Globus pallidus (tissue), 1 donor: ENCODE measurements around the gene KRT79.
"Not testable (repeated sequence)": the region's sequence is repeated elsewhere in the genome, so short reads cannot be mapped to it uniquely, and the experiment has no call there.

Experiments
- DNase-seq: peaks from one replicate; pipeline ENCODE4 v3.0.0-alpha.2; 2015; ENCODE audit warnings: low spot score

KRT79 gene

DNA sequence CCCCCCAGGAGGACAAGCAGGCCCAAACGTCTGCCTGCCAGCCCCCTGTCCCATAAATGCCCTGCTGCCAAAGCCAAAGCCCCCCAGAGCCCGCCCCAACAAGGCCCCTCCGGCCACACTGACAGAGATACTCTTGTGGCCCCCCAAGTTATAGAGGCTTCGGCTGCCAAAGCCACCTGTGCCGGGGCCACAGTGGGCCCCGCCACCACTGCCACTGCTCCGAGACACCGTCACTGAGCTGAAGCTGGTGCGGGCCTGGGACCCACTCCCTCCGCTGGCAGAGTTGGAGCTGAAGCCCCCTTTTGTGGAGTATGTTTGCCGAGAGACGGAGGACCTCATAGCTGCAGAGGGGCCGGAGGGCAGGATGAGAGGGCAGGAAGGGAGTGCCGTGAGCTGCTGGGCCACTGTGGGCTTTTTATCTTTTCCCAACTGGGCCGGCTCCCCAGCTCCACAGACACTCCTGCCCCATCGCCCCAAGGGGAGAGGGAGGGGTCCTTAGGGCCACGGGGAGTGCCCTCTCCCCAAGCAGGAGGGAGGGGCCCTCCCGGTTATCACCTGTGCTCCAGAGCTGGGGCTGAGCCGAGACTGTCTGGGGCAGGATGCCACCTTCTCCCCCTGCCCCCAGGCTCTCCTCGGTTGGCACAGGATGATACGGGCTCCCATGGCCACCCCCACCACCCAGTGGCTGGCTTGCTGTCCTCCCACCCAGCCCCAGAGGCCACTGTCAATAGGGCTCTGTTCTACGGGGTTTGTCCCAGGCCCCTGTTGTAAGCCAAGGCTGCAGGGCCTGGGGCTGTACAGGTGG is at the start of gene KRT79:
Gene KRT79, minus strand, starts transcription at position 390 of the 805 bp plus-strand sequence. Its CDS starts 51 bp downstream, at position 339.
- no peak for DNase-seq

DNA sequence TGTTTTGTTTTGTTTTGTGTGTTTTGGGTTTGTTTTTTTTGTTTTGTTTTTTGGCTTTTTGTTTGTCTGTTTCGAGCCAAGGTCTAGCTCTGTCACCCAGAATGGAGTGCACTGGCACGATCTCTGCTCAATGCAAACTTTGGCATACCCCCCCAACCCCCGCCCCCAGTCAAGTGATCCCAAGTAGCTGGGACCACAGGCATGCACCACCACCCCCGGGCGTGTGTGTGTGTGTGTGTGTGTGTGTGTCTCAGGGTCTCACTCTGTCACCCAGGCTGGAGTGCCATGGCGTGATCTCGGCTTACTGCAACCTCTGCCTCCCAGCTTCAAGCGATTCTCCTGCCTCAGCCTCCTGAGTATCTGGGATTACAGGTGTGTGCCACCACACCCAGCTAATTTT is 46.4 kb upstream of the KRT79 start:
- DNase-seq: not testable (repeated sequence)

DNA sequence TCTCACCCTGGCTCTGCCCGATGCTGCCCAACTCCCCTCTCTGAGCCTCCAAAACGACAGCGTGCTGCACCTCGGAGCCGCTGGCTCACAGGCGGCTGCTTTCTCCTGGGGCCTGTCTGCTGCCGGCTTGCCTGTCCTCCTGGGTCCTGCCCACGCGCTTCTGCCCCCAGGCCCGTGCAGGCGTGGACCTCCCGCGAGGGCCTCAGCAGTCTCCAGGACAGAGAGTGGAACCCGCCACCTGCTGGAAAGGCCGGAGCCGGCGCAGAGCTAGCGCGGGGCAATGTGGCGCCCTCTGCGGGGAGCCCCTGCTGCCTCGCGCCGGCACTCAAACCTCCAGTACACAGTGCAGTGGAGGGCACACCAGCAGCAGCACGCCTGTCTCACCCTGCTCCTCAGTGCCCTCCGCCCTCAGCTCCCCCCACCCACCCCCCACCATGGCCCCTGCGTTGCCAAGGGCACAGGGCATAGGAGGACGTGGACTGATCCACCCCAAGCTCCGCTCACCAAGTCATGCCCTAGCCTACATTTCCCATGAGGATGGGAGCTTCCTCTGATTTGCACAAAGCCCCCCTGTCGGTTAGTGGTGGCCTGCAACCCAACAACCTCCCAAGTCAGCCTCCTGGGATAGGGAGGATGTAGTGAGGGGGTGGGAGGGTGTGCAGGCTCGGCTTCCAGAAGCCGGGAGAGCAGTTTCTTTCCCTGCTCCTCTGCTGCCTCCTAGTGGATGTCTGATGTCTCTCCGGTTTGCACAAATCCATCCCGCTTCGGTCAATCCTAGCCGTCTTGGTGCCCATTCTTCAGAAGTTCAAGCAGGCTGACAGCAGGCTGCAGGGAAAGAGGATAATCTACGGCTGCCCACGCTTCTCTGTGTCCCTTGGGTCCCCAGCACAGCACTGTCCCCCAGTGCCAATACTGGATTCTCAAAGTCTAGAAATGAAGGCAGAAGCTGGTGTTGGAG is 45.6 kb upstream of the KRT79 start:
- DNase-seq: peak; percentile 79

DNA sequence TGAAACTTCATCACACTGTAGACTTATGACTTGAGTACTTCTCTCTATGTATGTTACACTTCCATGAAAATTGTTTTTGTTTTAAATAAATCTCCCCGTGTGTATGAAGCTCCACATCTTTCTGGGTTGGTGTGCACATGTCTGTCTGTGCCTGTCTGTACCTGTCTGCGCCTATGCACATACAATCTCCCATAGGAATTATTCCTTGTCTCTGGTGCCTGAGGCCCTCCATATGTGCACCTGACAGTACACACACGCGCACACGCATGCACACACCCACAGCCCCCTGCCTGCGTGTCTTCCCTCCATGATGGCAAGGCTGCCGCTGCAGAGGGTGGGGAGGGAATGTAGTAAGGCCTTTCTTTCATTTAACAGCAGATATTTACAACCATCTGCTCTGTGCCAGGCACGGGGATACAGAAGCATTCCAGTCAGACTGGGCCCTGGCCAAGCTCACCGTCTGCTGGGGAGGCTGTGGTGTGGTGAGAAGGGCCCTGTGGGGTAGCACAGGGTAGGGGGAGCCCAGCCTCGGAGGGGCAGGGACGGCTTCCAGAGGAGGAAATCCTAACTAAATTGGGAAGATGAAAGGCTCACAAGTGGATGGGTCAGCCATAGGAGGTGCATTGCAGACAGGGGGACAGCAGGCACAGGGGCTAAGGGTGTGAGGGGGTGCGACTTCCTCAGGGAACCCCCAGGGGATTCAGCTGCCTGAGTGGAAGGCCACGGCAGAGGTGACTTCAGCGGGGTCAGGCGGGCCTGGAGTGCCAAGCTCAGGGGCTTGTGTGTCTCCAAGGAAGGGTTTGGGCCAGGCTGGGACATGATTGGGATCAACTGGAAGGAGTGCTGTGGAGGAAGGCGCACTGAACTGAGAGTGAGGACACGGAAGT is 44.6 kb upstream of the KRT79 start:
- no peak for DNase-seq

DNA sequence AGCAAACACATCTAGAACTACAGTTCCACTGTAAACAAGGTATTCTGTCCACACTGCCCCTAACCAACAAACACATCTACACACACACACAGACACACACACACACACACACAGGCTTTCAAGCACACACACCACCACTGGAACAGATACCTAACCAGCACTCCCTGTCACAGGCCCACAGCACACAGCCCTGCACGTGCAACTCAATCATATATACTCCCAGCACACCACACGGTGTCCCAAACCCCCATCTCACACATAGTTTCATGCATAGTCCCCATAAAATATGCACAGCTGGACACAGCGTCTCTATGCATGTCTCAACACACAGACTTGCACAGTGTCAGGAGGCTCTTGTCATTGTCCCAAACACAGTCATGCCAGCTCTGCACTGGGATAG is 43.1 kb upstream of the KRT79 start:
- no peak for DNase-seq

DNA sequence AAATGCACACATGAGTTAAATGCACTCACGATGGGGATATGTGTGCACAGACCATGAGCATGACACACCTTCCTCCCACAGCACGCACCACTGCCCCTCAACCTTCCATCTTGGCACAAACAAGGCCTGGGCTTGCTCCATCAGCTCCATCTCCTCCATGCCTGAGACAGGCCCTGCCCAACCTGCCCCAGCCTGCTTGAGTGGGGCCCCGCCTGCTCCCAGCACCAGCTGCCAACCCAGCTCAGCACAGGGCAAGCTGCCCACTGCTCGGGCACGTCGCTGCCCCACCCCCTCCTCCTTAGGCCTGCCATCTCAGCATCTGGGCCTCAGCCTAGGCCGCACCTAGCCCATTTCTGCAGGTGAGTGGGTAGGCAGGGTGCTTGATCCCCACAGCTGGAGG is 42.3 kb upstream of the KRT79 start:
- DNase-seq: no peak

DNA sequence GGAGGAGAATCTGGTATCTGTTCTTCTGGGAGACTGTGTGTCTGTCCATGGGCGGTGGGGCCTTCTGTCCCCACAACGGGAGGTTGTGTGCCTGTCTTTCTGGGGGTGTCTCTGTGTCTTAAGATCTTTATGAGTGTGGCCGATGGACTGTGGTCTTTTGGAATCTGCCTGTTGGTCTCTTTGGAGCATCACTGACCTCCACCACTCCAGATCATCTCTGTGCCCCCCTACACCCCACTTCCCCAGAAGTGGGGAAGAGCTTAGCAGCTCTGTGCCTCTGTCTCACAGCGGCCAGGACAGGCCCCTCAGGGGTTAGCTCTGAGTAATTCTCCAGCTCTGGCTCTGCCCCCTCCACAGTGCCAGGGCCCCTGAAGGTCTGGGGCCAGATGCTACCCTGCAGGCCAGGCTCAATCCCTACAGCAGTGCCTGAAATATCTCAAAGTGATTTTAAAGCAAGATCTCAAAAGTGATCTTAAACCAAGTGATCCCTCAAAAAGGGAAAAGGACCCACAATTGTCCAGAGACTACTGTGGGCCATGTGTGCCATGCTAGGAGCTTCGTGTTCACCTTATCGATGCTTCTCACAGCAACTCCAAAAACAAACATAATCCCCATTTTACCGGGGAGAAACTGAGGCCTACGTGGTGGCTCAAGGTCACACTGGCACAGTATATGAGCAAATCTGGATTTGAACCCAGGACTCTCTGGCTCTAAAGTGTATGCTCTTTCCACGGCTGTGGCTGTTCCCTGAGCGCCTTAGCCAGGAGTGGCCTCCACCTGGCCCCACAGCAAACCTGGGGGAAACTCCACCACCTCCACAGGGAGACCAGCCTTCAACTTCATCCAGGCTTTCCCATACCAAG is 40.7 kb upstream of the KRT79 start:
- DNase-seq: no peak

DNA sequence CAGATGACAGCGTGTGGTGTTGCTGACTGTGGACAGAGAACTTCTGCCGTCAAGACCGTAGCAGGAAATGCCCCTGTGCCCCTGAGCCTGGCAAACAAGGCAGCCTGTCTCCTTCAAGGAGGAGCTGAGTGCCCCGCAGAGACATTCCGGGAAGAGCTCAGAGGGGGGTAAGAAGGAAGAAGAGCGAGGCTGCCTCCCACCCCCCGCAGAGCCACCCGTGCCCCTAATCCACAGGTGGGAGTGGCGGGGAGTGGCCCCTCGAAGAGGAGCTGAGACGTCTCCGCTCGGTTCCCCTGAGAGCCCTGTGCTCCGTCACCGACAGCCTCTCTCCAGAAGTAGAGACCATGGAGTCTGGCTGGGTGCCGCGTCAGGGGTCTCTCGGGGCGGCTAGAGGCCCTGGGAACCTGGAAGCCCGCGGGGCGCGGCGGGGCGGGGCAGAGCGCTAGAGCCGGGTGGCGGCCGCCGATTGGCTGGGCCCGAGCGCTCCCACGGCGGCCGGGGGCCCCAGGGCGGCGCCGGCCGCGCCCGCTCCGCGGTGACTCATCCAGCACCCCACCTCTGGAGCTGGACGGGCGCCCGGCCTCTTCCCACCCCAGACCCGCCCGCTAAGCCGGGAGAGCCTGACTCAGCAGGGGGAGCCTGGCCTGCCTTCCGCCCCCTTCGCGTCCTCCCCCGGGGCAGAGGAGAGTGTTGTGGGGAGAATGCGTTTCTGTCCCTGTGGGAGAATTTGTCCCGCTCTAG is 39.9 kb upstream of the KRT79 start:
- no peak for DNase-seq

DNA sequence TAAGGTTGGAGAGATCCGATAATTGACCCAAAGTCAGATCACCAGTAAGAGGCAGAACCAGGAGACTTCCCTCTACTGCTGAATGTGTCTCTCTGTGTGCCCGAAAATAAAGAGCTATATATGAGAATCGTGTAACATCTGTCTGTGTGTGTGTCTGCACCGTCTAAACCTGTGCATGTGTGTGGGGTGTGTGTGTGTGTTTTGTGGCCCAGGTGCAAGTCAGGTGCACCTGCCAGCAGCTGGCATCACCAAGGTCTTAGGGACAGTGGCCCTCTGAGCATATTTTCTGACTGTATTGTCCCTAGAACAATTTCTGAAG is 39.4 kb upstream of the KRT79 start:
- DNase-seq: no peak

DNA sequence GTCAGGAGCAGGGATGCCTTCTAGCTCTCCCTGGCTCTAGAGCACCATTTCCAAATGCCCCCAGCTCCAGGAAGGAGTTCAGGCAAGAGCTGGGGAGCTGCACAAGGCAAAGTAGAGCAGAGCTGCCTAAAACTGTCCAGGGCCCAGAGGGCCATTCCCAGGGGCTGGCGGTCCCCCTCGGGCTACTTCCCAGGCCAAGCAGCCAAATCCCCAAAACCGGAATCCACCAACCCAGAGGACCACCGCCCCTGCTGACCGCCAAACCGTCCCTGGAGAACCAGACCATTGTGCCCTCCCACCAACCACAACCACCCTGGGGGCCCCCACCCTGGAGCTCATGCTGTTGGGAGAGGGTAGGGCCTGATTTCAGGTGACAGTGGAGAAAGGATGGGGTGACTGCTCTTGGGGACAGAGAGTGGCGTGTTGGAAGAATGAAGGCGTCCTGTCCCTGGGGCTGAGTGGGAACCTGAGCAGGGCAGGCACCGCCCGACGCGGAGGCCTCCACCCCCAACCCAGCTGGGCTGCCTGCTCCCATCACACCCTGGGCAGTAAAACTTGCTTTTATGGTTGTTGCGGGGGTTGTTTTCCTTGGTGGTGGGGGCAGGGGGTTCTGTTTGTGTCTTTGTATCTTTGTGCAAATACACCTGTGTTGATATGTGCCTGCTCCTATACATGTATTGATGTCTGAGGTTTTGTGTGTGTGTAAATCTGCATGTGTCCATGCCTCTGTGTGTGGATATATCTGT is 38.7 kb upstream of the KRT79 start:
- no peak for DNase-seq

DNA sequence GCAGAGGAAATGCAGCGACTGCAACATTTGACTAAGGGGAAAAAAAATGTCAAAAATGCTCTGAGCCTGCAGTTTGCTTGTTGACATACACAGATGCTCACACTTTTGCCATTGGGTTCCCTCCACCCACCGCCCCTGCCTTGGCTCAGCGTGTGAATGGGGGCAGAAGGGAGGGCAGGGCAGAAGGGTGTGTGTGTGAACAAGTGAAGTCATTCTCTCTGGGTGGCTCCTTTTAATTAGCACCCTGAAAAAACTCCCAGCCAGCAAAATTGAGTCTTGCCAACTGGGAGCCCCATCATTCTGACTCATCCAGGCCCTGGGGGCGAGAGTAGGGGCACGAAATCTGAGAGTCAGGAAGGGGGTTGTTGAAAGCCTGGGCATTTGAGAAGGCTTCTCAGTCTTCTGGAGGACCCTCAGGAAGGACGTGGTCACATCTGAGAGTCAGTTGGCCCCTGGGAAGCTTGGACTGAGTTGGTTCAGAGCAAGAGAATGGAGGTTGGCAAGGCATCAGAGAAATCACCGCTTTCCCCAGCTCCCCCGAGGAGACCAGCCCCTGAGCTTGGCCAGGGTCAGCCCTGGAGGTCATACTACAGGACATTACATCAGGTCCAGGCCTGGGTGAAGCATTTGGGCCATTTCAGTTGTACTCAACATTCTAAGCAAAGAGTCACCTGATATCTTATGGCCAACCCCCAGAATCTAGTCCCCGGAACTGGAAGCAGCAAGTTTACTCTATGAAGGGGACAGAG is 37.4 kb upstream of the KRT79 start:
- no peak for DNase-seq

DNA sequence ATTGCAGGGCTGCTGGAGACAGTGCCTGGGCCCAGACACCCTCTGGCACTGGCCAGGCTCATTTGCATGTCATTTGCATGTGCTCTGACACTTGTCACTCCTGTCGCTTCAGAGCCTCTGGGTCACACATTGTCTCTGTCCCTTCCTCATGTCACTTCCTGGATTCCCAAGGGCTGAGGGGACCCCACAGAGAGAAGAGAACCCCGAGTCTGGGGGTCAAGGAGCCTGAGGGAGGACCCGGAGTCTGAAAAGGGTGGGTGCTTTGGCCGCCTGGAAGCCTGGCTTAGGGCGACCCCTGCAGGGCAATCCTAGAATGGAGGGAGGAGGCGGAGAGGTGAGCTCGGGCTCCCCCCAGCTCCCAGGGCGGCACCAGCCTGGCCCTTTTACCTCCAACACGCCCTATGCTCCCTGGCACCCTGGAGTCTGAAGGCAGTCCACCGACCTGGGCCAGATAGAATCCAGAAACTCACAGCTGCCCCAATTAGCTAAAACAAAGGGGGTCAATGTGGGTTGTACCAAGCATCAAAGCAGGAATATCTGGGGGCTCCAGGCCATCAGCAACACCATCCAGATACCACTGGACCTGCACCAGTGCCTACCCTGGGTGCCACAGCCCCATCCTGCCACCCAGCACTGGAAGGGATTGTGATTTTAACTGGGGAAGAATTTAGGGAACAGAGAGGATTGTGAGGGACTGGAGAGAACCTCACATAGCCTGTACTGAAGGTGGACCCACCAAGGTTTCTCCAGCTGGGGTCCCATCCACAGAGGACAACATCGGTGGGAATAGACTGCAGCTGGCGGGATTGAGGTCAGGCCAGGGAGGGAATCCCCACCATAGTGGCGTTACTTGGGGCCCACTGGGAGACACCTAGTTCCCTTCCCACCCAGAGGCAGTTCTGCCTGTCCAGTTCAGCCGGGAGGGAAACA is 36.5 kb upstream of the KRT79 start:
- DNase-seq: no peak

DNA sequence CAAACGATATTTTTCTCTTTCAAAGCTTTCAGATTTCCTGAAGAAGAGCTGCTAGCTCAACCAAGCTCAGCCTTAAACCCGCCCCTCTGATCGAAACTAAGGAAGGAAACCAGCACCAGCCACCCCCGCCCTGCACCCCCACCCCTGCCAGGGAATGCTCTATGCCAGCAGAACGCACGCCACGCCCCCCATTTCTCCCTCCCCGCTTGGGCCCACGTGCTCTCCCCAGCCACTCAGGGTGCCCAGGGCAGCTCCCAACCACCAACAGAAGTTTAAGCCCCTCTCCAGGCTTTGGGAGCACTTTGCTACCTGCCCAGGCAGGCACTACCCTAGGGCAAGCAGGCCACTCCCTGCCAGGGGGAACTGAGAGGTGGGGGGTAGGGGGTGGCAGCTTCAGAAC is 33.5 kb upstream of the KRT79 start:
- DNase-seq: no peak

DNA sequence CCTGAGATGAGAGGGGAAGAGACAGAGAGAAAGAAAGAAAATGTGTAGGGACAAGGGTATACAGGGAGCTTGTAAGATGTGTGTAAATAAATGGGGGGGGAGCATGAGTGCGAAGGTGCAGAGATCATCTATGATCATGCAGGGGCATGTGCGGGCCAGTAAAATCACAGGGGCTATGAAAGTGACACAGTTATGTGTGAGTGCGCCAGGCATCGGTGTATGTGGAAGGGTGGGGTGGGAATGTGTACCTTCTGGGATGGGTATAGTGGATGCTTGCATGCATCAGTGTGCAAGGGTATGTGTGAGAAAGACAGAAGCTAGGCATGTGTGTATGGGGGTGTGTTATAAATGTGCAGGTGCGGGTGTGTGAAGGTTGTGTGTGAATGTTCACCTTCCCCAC is 33.0 kb upstream of the KRT79 start:
- DNase-seq: no peak

DNA sequence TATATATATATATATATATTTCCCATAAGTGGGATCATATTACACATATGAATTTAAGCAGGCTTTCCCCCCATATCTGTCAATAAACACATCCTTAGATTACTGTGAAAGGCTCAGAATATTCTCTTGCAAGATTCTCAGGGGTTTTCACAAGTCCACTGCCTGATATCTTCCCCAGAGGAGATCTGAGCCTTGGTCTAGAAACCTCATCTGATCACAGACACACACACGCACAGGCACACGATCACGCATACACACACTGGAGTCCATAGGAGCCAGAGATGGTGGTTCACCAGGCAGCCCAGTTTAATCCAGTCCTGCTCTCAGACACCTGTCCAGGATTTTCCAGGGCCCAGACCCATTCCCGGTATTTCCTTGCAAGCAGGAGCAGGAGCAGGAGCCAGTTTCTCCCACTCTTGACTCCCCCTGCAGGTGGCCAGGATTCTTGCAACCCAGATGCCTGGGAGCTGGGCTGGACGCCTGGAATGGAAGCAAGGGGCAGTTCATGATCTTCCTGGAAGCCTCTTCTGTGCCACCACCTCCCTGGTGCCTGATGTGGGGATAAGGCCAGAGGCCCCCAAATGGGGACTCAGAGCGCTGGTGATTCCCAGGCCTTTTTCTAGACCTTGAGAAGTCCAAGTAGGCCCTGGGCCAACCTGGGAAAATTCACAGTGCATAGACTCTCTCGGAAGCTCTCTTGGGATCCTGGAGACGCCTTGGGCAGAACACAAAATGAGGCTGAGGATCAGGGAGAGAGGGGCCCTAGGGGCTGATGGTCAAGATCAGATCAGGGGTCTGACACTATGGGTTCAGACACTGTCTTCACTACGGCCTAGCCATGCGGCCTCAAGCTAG is 31.2 kb upstream of the KRT79 start:
- DNase-seq: peak; percentile 21

DNA sequence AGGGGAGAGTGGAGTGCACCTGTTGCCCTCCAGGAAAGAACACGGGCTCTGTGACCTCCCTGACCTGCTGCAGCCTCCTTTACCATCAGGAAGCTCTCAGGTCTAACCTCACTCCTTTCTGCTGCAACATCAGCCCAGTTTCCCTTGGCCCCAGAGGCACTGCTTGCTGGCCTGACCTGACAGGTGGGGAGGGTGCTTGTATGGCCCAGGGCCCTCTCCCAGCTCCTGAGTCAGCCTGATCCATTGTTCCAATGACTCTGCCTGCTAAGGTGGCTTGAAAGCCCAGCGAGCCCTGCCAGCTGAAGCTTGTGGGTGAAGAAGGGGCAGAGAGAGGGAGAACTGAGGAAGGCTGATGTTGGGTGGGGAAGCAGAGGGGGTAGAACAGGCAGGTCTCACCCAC is 27.9 kb upstream of the KRT79 start:
- no peak for DNase-seq

DNA sequence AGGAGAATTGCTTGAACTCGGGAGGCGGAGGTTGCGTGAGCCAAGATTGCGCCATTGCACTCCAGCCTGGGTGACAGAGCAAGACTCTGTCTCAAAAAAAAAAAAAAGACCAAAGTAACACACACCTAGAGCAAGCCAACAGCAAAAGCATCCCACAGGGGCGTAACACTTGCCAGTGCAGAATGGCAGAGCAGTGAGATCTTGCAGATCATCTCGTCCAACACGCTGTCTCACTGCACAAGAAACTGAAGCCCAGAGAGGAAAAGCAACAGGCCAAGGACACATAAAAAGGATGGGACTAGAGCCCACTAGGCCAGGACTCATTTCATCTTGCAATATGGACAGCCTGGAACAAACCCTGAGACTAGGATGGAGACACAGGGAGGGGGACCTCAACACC is 27.4 kb upstream of the KRT79 start:
- DNase-seq: no peak
